ENCODE data around the gene SAP30BP. TPM values are rescaled to one million over a fixed set of nuclear protein-coding genes. Genes with fewer than 3 reads are reported as not detected.
A peak's percentile ranks its signal among the peaks of the same experiment; 100 is the strongest.

Gene SAP30BP
- total RNA-seq, 1 donor from 2014 or later = 89.3 TPM

DNA sequence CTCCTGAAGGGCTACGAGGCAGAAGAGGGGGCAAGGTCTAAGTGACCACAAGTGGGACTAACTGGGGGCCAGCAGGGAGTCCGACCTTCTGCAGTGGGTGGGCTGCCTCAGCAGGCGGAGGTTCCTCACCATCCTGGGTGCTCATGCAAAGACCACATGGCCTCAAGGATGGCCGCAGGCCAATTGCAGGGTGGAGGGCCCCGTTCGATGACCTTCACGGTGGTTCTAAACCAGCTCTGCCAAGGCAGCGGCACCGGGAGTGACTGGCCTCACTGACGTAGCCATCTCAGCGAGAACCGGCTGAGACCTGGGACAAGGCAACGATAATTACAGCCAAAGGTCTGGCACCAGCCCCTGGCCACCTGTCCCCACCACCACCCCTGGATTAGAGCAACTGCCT, 28.2 kb upstream of the SAP30BP start:
- peaks cover 10% of the 10 kb centered on the region for H3K4me1 Mint-ChIP-seq (ENCODE audit: unreplicated experiment)
- no peaks in the 10 kb centered on the region for H3K36me3 Mint-ChIP-seq
- DNase-seq (ENCODE audit: extremely low spot score, unreplicated experiment) = no peak
- no peaks in the 10 kb centered on the region for H3K27me3 Mint-ChIP-seq
- peak overlapping the region; percentile 89 for H3K27ac Mint-ChIP-seq
- H3K9me3 Mint-ChIP-seq = no peaks in the 10 kb centered on the region
- TF ChIP-seq, protein P1, sequence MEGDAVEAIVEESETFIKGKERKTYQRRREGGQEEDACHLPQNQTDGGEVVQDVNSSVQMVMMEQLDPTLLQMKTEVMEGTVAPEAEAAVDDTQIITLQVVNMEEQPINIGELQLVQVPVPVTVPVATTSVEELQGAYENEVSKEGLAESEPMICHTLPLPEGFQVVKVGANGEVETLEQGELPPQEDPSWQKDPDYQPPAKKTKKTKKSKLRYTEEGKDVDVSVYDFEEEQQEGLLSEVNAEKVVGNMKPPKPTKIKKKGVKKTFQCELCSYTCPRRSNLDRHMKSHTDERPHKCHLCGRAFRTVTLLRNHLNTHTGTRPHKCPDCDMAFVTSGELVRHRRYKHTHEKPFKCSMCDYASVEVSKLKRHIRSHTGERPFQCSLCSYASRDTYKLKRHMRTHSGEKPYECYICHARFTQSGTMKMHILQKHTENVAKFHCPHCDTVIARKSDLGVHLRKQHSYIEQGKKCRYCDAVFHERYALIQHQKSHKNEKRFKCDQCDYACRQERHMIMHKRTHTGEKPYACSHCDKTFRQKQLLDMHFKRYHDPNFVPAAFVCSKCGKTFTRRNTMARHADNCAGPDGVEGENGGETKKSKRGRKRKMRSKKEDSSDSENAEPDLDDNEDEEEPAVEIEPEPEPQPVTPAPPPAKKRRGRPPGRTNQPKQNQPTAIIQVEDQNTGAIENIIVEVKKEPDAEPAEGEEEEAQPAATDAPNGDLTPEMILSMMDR (conservative IDR thresholded peaks at IDR 0.05) = no peak
- peak overlapping the region; percentile 83 for H3K4me3 Mint-ChIP-seq

DNA sequence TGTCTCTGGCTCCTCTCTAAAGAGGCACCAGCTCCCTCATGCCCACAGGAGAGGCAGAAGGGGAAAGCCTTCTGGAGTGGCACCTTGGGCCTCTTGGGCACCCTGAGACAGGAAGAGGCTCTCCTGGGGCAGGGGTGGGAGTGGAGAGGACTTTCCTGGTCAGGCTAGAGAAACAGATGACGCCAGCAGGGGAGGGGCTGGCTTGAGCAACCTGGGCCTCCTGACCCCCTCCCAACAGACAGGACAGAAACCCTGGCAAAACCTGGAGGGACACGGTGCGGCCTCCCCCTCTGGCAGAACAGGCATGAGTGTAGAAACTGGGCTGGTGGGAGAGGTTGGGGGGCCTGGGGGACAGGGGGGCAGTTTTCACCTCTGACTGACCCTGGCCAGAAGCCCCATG, 27.8 kb upstream of the SAP30BP start:
- Mint-ChIP-seq H3K4me3 (peak overlapping the region; percentile 83), H3K27ac (peak overlapping the region; percentile 89), H3K27me3 (no peaks in the 10 kb centered on the region), H3K4me1 (ENCODE audit: unreplicated experiment) (peaks cover 7% of the 10 kb centered on the region), H3K36me3 (no peaks in the 10 kb centered on the region), H3K9me3 (no peaks in the 10 kb centered on the region)
- DNase-seq (ENCODE audit: extremely low spot score, unreplicated experiment) = no peak
- TF ChIP-seq, protein P1 (conservative IDR thresholded peaks at IDR 0.05) = no peak

DNA sequence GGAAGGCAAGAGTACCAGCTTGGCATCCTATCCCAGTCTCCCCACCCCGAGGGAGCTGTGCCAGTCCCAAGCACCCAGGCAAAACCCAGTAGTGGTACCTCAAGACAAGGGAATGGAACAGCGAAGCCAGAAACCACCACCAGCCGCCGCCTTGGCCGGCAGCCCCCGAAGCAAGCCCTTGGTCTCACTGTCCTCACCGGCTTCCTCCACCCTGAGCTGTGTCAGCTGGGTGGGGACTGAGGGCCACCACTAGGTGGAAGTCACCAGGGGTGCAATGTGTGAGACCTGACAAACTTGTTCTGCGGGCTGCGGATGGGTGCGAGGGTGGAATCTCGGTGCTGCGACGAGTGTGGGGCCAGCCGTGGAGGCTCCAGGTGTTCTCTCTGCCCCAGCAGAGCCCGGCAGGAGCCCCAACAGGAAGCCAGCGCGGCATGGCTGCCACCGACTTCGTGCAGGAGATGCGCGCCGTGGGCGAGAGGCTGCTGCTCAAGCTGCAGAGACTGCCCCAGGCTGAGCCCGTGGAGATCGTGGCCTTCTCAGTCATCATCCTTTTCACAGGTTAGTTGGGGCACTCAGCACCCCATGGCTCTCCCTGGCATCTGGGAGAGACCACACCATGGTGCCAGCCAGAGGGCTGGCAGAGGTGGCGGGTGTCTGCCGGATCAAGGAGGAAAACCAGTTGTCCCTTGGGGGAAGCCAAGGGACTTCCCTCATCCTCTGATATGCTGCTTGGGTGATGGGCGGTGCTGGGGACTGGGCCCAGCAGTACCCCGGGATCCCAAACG, 27.2 kb upstream of the SAP30BP start:
- no peak for DNase-seq (ENCODE audit: extremely low spot score, unreplicated experiment)
- peak overlapping the region; percentile 89 for H3K27ac Mint-ChIP-seq
- H3K9me3 Mint-ChIP-seq = no peaks in the 10 kb centered on the region
- peaks cover 2% of the 10 kb centered on the region for H3K4me1 Mint-ChIP-seq (ENCODE audit: unreplicated experiment)
- peak overlapping the region; percentile 83 for H3K4me3 Mint-ChIP-seq
- no peaks in the 10 kb centered on the region for H3K27me3 Mint-ChIP-seq
- TF ChIP-seq, protein P1 (conservative IDR thresholded peaks at IDR 0.05) = peak; percentile 29
- H3K36me3 Mint-ChIP-seq = no peaks in the 10 kb centered on the region

DNA sequence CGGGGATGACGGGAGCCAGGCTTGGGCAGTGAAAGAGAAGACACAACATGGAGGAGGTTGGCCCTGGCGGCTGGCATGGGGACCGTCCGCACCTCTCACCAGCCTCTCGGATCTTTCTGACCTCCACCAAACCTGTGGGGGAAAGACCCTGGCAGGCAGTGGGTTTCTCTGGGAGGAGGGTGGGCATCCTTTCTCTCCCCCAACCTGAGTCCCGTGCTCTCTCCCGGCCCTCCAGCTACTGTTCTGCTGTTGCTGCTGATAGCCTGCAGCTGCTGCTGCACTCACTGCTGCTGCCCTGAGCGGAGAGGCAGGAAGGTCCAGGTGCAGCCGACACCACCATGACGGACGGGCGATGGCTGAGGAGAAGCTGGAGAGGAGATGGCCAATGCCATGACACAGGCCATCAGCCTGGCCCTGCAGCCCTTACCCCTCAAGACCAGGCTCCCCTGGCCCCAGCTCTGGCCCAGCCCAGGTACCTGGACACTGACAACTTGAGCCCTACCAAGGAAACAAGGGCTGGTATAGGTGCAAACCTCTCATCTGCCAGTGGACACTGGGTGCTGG, 26.5 kb upstream of the SAP30BP start:
- H3K4me3 Mint-ChIP-seq = peak overlapping the region; percentile 83
- H3K27ac Mint-ChIP-seq = peak overlapping the region; percentile 96
- TF ChIP-seq, protein P1 (conservative IDR thresholded peaks at IDR 0.05) = no peak
- no peak for DNase-seq (ENCODE audit: extremely low spot score, unreplicated experiment)
- no peaks in the 10 kb centered on the region for H3K9me3 Mint-ChIP-seq
- H3K36me3 Mint-ChIP-seq = no peaks in the 10 kb centered on the region
- peaks cover 8% of the 10 kb centered on the region for H3K4me1 Mint-ChIP-seq (ENCODE audit: unreplicated experiment)
- no peaks in the 10 kb centered on the region for H3K27me3 Mint-ChIP-seq

DNA sequence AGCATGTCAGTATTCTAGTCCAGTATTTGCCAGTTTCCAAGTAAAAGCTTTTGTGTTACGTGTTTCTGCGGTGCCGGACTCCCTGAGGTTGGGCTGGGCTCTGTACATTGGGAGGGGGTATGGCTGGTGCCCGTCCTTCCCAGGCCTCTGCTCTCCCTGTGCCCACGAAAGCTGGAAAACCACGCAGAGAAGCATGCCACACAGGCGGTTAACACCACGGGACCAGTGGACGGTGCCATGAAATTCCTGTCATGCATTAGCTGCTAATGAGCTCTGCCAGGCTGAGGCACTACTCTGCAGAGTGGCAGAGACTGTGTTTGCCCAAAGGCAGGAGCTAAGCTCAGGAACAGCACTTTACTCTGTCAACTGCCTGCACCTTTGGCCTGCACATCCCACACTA, 25.8 kb upstream of the SAP30BP start:
- H3K4me3 Mint-ChIP-seq = peak overlapping the region; percentile 71
- TF ChIP-seq, protein P1 (conservative IDR thresholded peaks at IDR 0.05) = no peak
- H3K27me3 Mint-ChIP-seq = no peaks in the 10 kb centered on the region
- peaks cover 15% of the 10 kb centered on the region for H3K4me1 Mint-ChIP-seq (ENCODE audit: unreplicated experiment)
- no peaks in the 10 kb centered on the region for H3K9me3 Mint-ChIP-seq
- no peaks in the 10 kb centered on the region for H3K36me3 Mint-ChIP-seq
- peak overlapping the region; percentile 96 for H3K27ac Mint-ChIP-seq
- no peak for DNase-seq (ENCODE audit: extremely low spot score, unreplicated experiment)
